GM18858 (cell line): ENCODE measurements around the gene MRPL16.
"Not testable (repeated sequence)": the region's sequence is repeated elsewhere in the genome, so short reads cannot be mapped to it uniquely, and the experiment has no call there.

Experiments
- ATAC-seq: cut with Tn5 transposase; IDR thresholded peaks from one replicate; pipeline ENCODE4 v1.9.1; 2021; ENCODE audit not compliant: unreplicated experiment

MRPL16 gene

GRCh38 chr11:59813364-59813763 is 2.8 kb upstream of the MRPL16 start:
- ATAC-seq = no peak

- ATAC-seq = no peak
Measured at GRCh38 chr11:59812220-59812619, 1.6 kb upstream of the MRPL16 start.

DNA sequence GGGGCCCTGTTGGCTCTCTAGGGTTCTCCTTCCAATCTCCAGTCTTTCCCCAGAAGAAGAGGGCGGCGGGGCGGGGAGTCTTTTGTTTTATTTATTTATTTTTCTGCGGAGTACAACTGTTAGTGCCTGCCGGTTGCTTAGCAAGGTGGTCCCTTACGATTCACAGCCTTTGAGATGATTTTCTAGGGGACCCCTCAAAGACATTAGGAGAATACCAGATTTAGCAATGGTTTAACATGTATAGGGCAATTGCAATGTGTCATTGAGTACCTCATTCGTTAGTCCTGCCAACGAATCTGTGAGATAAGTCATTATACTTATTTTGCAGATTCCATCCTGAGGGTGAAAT is 307 bp upstream of the MRPL16 start:
- no peak for ATAC-seq

- ATAC-seq = no peak
Measured at GRCh38 chr11:59807047-59807610, 3.4 kb downstream of the MRPL16 start.

- no peak for ATAC-seq
Measured at GRCh38 chr11:59804061-59804460, 6.5 kb downstream of the MRPL16 start.

- peak; percentile 55 for ATAC-seq
Measured at GRCh38 chr11:59802639-59803176, 7.9 kb downstream of the MRPL16 start.

- ATAC-seq = peak; percentile 7
Measured at GRCh38 chr11:59801981-59802638, 8.5 kb downstream of the MRPL16 start.

DNA sequence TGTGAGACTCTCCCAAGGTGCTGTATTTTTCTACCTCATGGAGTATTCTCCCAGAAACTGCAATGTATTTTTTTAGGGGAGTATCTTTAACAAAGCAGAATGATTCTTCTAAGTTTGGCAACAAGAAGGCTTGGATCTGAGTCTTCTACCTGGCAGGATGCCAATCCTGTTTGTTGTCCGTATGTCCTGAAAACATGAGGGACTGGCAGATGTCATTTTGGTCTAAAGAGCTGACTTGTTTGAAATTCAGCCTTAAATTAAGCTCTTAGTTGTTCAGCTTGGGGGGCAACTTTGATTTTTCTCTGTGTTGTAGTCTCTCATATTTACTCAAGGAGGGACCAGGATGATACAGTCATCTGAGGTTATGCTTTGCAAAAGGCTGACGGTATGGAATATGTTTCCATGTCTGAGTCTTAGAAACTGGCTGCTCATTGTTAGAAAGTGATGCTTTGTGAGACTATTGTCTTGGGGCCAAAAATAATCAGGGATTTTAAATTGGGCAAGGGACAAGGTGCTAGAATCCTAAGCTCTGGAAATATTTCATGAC is 9.3 kb downstream of the MRPL16 start:
- ATAC-seq = no peak

- no peak for ATAC-seq
Measured at GRCh38 chr11:59800390-59801025, 10.1 kb downstream of the MRPL16 start.

- no peak for ATAC-seq
Measured at GRCh38 chr11:59794417-59794816, 16.2 kb downstream of the MRPL16 start.

GRCh38 chr11:59792507-59792906 is 18.1 kb downstream of the MRPL16 start:
- no peak for ATAC-seq

DNA sequence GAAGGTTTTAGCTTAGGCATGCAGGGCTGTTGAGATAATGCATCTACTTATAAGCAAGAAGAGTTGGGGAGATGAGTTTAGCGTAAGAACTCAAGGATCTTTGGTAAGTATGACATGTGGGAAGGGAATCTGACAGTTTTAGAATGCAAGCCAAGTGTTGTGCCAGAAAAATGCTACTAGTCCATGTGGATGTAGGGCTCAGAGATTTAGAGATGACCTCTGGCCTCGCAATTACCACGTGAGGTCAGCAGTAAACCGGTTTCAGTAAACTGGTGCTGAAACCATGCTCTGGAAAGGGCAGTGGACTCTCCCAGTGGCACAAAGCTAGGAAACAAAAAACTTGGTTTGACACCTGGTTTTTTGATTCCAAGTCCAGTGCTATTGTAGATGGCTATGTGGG is 18.9 kb downstream of the MRPL16 start:
- no peak for ATAC-seq

DNA sequence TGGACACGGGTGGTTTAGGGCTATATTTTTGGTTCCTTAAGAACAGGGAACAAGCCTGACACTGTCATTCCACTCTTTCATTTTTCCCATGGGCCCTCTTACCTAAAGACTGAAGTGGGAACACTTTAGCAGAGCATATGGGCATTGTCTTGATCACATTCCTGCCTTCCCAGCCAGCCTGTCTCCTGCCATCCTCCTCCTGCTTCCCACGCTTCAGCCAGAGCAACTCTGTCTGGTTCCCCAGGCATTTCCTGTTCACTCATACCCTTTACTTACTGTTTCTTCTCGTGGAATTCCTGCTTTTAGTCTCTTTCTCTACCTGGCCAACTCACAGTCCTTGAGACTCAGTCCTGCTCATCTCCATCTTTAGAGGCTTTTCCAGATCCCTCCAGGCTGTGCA is 22.8 kb downstream of the MRPL16 start:
- ATAC-seq = no peak

GRCh38 chr11:59787255-59787588 is 23.4 kb downstream of the MRPL16 start:
- no peak for ATAC-seq

GRCh38 chr11:59785818-59786217 is 24.8 kb downstream of the MRPL16 start:
- ATAC-seq = no peak

DNA sequence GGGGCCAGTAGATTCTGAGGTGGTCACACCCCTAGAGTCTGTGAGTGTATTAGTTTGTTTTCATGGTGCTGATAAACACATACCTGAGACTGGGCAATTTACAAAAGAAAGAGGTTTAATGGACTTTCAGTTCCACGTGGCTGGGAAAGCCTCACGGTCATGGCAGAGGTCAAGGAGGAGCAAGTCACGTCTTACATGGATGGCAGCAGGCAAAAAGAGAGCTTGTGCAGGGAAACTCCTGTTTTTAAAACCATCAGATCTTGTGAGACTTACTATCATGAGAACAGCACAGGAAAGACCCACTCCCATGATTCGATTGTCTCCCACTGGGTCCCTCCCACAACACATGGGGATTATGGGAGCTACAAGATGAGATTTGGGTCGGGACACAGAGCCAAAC is 26.1 kb downstream of the MRPL16 start:
- not testable (repeated sequence) for ATAC-seq

- ATAC-seq = no peak
Measured at GRCh38 chr11:59783632-59784090, 26.9 kb downstream of the MRPL16 start.

DNA sequence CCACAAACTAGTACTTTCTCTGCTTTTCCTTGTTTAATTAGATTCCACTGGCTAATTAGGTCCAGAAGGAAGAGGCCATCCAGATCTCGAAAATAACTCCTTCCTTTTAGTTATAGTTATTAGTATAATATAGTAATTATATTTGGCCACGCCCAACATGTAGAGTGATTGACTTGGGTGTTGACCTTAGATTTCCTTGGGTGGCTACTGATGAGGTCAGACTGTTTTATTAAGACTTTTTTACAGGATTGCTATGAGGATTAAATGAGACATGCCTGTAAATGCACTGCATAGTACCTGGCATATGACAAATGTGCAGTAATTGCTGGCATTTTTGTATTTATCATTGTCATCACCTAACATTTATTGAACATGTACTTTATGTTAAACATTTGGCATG is 28.5 kb downstream of the MRPL16 start:
- ATAC-seq = no peak

- no peak for ATAC-seq
Measured at GRCh38 chr11:59779487-59779886, 31.1 kb downstream of the MRPL16 start.

DNA sequence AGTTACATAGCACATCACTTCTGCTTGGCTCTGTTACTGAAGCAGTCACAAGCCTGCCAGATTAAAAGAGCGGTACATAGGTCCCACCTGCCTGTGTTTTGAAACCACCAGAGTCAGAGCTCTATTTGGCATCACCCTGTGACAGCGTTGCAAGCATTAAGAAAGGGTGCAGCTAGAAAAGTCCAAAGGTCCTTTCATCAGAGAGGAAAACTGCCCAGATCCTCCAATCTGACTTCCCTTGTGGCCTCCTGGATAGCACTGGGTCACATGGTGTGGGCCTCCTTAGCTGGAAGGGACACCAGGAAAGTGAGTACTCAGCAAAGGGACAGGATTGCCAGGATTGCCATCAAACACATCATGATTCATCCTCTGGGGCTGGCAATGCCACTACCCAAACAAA is 32.5 kb downstream of the MRPL16 start:
- no peak for ATAC-seq

DNA sequence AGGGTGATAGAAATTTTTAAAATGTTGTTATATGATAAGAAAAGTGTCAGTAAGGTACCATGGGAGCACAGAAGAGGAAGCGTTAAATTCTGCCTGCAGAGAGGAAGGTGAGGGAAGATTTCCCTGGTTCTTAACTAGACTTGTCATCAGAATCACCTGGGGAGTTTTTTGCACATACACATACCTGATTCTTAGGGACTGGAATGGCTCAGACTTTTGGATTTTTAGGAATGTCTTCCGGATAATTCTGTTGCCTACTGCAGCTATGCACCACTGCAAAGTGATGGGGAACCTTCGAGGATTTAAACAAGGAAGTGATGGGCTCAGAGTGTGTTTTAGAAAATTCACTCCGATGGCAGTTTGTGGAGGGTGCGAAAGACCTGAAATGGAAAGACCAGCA is 33.5 kb downstream of the MRPL16 start:
- no peak for ATAC-seq
